DOHH2 (cell line): ENCODE measurements around the gene C12orf42.

Experiments
- H3F3A ChIP-seq: fragments of 200-600 bp; sonication (generic), shearing (Covaris generic); 2 replicates; pipeline ENCODE4 v1.6.0; 2016; ENCODE audit warnings: antibody characterized with exemption, mild to moderate bottlenecking; ENCODE audit not compliant: control insufficient read depth, insufficient read depth
- H3K27ac ChIP-seq: fragments of 200-600 bp; sonication (generic); 2 replicates; pipeline ENCODE4 v1.5.1; 2014; ENCODE audit warnings: low read depth, mild to moderate bottlenecking, low read length, moderate library complexity
- H3K27me3 ChIP-seq: fragments of 200-600 bp; sonication (generic); 2 replicates; pipeline ENCODE4 v1.6.1; 2014; ENCODE audit warnings: mild to moderate bottlenecking, low read length, mixed read lengths; ENCODE audit not compliant: control insufficient read depth
- H3K36me3 ChIP-seq: fragments of 200-600 bp; sonication (generic); 2 replicates; pipeline ENCODE4 v1.6.1; 2014; ENCODE audit warnings: mild to moderate bottlenecking, low read length, moderate library complexity, mixed read lengths; ENCODE audit not compliant: control insufficient read depth
- H3K4me1 ChIP-seq: fragments of 200-600 bp; sonication (generic); 2 replicates; pipeline ENCODE4 v1.6.1; 2014; ENCODE audit warnings: mild to moderate bottlenecking, low read length, mixed read lengths; ENCODE audit not compliant: control insufficient read depth
- H3K4me2 ChIP-seq: fragments of 200-600 bp; sonication (generic); 2 replicates; pipeline ENCODE4 v1.6.0; 2014; ENCODE audit warnings: mild to moderate bottlenecking, low read length, moderate library complexity
- H3K4me3 ChIP-seq: fragments of 200-600 bp; sonication (generic); 2 replicates; pipeline ENCODE4 v1.5.1; 2014; ENCODE audit warnings: mild to moderate bottlenecking, low read length, mixed read lengths
- H3K79me2 ChIP-seq: fragments of 200-600 bp; sonication (generic); 2 replicates; pipeline ENCODE4 v1.6.1; 2014; ENCODE audit warnings: mild to moderate bottlenecking, low read length, mixed read lengths; ENCODE audit not compliant: control insufficient read depth
- H3K9me2 ChIP-seq: fragments of 200-600 bp; sonication (generic); replicated peaks from 2 replicates; pipeline ENCODE4 v1.6.1; 2014; ENCODE audit warnings: mild to moderate bottlenecking, low read length, mixed read lengths; ENCODE audit not compliant: control insufficient read depth
- H3K9me3 ChIP-seq: fragments of 200-600 bp; sonication (generic); 2 replicates; pipeline ENCODE4 v1.6.1; 2014; ENCODE audit warnings: antibody characterized with exemption, low read length, mixed read lengths; ENCODE audit not compliant: control insufficient read depth, insufficient read depth
- H4K20me1 ChIP-seq: fragments of 200-600 bp; sonication (generic); 2 replicates; pipeline ENCODE4 v1.6.0; 2014; ENCODE audit warnings: low read depth, mild to moderate bottlenecking, antibody characterized with exemption, low read length, moderate library complexity; ENCODE audit not compliant: control insufficient read depth, insufficient read depth
- CTCF ChIP-seq: fragments of 200-600 bp; sonication (generic); IDR thresholded peaks from one replicate; pipeline ENCODE4 v1.5.1; 2014; ENCODE audit warnings: antibody characterized with exemption, mild to moderate bottlenecking, low read depth, low read length; ENCODE audit not compliant: poor library complexity, severe bottlenecking
- EZH2phosphoT487 ChIP-seq: fragments of 200-600 bp; sonication (generic); IDR thresholded peaks from 2 replicates; pipeline ENCODE4 v1.6.1; 2017; ENCODE audit warnings: borderline replicate concordance, mild to moderate bottlenecking, antibody characterized with exemption, low read length, moderate library complexity, mixed read lengths

Gene C12orf42

DNA sequence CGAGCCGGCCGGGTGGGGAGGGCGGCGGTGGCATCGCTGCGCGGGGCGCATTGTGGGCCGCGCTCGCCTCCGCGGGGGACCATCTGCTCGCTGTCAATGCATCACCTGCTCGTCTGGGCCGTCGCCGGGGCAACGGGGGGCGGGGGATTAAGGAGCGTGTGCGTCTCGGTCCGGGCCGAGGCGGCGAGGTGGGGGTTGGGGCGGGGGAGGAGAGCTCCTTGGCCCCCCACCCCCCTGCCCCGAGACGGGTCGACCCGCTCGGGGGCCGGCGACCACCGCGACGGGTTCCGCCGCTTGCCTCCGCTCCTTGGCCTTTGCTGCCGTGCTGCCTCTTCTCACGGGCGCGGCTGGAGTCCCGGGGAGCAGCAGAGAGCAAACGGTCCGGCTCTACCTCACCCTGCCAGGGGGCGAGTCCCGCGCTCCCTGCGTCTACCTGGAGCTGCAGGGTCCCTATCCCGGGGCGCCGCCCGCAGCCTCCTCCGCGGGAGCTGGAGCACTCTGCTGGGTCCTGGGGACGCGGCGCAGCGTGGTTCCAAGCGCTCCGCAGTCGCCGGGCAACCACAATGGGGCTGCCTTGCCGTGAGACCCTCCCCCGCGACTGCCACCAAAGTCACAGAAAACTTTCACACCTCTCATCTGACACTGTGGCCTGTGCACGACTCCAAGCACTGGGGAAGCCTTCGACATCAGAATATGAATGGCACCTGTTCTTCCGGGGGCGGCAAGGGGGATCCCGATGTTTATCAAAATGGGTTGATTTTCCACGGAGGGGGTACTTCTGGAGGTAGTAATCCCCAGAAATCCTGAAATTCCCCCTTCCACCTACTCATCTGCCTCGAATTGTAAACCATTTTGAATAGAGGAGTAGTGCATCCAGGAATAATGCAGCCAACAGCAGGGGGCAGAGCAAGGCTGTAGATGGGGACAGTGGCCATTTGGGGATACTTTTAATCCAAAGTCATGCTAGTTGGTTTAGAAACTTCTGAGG, at the start of gene C12orf42:
TSS of gene C12orf42 (minus strand) at position 500 of the 988 bp plus-strand sequence. CDS start 17,542 bp downstream, outside the sequence.
- no peaks in the 10 kb centered on the region for H4K20me1 ChIP-seq
- no peaks in the 10 kb centered on the region for H3K36me3 ChIP-seq
- no peak within 1 kb of the TSS for H3K4me2 ChIP-seq
- no peaks in the 10 kb centered on the region for H3K27me3 ChIP-seq
- H3K4me3 ChIP-seq, result no peak within 1 kb of the TSS
- H3K9me3 ChIP-seq, result no peaks in the 10 kb centered on the region
- H3K9me2 ChIP-seq, result no peaks in the 10 kb centered on the region
- H3K27ac ChIP-seq, result no peak within 1 kb of the TSS
- H3F3A ChIP-seq, result no peaks in the 10 kb centered on the region
- no peaks in the 10 kb centered on the region for H3K4me1 ChIP-seq
- TF ChIP-seq CTCF (no peak), EZH2phosphoT487 (no peak)
- H3K79me2 ChIP-seq, result no peaks in the 10 kb centered on the region

DNA sequence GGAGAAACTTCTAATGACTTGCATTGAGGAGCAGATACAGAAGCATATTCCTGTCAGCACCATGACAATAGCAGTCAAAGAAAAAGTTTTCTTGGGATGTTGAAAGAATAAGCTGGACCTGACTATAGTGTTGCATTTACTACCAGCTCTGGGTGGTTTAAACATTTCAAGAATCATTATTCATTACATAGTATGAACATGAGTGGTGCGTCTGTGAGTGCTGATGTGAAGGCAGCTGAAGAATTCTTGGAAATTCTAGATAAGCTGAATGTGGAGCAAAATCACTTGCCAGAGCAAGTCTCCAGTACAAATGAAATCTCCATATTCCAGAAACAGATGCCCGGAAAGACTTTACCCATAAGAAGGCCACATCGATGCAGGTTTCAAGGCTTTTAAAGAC, 46.3 kb upstream of the C12orf42 start:
- H3K4me1 ChIP-seq, result no peaks in the 10 kb centered on the region
- H3K27ac ChIP-seq, result no peak overlapping the region
- H3K9me3 ChIP-seq, result no peaks in the 10 kb centered on the region

DNA sequence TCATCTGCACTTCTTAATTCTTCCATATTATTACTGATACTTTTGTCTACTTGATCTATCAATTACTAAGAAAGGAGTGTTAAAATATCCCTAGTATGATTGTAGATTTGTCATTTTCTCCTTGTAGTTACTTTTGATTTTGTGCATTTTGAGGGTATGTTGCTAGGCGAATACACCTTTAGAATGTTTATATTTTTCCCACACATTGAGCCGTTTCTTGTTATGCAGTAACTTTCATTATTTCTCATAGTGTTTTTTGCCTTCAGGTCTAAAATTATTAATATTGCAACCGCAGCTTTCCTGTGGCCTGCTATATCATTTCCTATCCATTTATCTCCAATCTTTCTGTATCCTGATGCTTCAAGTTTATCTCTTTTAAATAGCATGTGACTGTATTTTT, 44.6 kb upstream of the C12orf42 start:
- no peaks in the 10 kb centered on the region for H3F3A ChIP-seq
- H3K4me1 ChIP-seq, result no peaks in the 10 kb centered on the region
- no peaks in the 10 kb centered on the region for H4K20me1 ChIP-seq
- no peak overlapping the region for H3K4me3 ChIP-seq
- H3K27me3 ChIP-seq, result no peaks in the 10 kb centered on the region
- TF ChIP-seq EZH2phosphoT487 (no peak), CTCF (no peak)
- H3K9me2 ChIP-seq, result no peaks in the 10 kb centered on the region
- no peaks in the 10 kb centered on the region for H3K36me3 ChIP-seq
- H3K9me3 ChIP-seq, result no peaks in the 10 kb centered on the region
- H3K79me2 ChIP-seq, result no peaks in the 10 kb centered on the region
- no peak overlapping the region for H3K4me2 ChIP-seq
- H3K27ac ChIP-seq, result no peak overlapping the region

More for the DNA sequence above, 46.3 kb upstream of the C12orf42 start:
- Histone ChIP-seq H3K36me3 (no peaks in the 10 kb centered on the region), H3K27me3 (no peaks in the 10 kb centered on the region), H3F3A (no peaks in the 10 kb centered on the region), H3K9me2 (no peaks in the 10 kb centered on the region), H3K79me2 (no peaks in the 10 kb centered on the region), H3K4me2 (no peak overlapping the region), H3K4me3 (no peak overlapping the region), H4K20me1 (no peaks in the 10 kb centered on the region)
- TF ChIP-seq CTCF (no peak), EZH2phosphoT487 (no peak)
